Choroid plexus epithelial cell (primary cell): ENCODE data around the gene NAB1.

Source experiments
- DNase-seq: peaks from one replicate; pipeline ENCODE4 v3.0.0-alpha.2; 2010; ENCODE audit warnings: low read depth
- H3K4me3 ChIP-seq: 2 replicates; pipeline ENCODE4 v1.5.1; 2011; ENCODE audit warnings: low read depth, mild to moderate bottlenecking, control low read depth, low read length, moderate library complexity
- TF ChIP-seq, protein P1 (sequence below): conservative IDR thresholded peaks from 2 replicates; pipeline ENCODE4 v1.5.1; 2011; ENCODE audit warnings: low read depth, mild to moderate bottlenecking, control low read depth, inconsistent platforms, low read length, moderate library complexity

Gene NAB1

DNA sequence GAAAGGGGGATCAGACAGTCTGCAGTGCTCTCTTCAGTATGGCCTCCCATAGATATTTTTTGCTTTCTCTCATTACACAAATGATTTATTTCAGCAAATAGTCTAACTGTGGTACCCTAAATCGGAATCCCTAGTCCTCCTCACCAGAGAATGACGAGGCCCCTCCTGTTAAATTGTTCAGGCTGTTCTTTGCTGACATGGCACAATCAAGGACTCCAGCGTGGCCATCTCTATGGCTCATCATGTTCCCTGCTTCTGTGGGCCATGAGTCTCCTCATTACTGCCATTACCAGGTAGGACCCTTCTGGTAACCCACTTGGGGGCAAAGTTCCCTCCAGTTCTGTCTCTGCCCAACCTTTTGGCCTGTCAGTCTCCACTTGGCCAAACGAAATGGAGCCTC lies 62.2 kb downstream of the NAB1 start:
- no peak for DNase-seq
- TF ChIP-seq, protein P1, sequence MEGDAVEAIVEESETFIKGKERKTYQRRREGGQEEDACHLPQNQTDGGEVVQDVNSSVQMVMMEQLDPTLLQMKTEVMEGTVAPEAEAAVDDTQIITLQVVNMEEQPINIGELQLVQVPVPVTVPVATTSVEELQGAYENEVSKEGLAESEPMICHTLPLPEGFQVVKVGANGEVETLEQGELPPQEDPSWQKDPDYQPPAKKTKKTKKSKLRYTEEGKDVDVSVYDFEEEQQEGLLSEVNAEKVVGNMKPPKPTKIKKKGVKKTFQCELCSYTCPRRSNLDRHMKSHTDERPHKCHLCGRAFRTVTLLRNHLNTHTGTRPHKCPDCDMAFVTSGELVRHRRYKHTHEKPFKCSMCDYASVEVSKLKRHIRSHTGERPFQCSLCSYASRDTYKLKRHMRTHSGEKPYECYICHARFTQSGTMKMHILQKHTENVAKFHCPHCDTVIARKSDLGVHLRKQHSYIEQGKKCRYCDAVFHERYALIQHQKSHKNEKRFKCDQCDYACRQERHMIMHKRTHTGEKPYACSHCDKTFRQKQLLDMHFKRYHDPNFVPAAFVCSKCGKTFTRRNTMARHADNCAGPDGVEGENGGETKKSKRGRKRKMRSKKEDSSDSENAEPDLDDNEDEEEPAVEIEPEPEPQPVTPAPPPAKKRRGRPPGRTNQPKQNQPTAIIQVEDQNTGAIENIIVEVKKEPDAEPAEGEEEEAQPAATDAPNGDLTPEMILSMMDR, result no peak
- no peak overlapping the region for H3K4me3 ChIP-seq

DNA sequence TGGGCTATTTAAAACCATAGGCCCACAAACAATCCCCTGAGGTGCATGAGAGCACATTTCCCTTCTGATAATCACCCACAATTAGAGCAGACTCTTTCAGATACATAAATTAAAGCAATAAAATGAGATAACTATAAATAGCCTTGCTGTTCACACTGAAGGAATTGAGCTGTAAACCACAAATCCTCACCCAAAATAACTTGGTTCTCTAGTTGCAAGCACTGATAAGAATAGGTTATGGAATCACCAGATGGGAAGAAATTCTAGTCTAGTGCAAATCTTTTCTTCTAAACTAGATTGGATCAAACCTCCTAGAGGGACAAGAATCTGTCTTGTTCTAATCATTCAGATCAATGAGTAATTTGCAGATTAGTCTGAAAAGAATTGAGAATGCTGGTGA lies 64.6 kb downstream of the NAB1 start:
- peak; percentile 48 for DNase-seq

DNA sequence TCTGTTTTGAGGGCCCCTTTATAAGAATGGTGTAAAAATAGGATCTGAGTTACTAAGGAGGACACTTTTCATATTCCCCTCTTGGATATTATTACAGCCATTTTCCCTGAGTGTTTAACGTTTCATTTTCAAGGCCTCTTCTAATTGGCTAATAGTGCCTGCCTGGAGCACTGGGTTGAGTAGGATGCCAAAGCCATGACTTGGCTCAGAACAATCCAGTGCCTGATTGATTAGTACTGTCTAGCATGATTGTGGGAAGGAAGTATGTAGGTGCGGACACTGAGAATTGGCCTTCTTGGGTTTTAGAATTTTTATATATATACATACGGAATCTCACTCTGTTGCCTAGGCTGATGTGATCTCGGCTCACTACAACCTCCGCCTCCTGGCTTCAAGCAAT lies 66.1 kb downstream of the NAB1 start:
- TF ChIP-seq, protein P1, result no peak

More for the DNA sequence above, 64.6 kb downstream of the NAB1 start:
- TF ChIP-seq, protein P1, result no peak
- no peak overlapping the region for H3K4me3 ChIP-seq

DNA sequence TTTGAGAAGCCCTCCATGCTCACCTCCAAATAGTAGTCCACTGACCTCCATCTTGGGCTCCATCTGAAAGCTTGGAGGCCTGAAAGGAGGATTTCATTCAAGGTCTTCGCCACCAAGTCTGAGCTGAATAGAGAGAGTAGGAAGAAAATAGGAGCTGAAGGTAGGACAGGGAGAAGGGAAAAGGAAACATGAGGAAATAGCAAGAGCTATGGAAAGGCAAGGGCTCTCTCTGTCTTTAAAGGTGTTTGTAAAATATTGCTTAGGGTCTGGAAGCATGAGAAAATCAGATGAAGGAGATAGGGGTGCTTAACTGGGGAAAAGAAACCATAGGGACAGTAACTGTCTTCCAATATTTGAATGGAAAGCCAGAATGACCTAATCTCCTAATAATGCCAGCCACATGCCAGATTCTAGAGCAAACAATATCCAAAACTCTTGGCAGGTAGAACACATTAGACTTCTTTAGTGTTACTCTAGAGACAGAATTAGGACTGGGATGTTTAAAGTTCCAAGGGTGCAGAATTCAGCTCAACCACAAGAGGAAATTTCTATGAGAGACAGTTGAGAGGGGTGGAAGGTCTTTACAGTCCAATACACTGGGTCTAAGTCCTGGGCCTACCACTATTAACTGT lies 67.4 kb downstream of the NAB1 start:
- H3K4me3 ChIP-seq, result no peak overlapping the region
- TF ChIP-seq, protein P1, result no peak
- DNase-seq, result no peak

More for the DNA sequence above, 66.1 kb downstream of the NAB1 start:
- H3K4me3 ChIP-seq, result no peak overlapping the region
- DNase-seq, result peak; percentile 42

DNA sequence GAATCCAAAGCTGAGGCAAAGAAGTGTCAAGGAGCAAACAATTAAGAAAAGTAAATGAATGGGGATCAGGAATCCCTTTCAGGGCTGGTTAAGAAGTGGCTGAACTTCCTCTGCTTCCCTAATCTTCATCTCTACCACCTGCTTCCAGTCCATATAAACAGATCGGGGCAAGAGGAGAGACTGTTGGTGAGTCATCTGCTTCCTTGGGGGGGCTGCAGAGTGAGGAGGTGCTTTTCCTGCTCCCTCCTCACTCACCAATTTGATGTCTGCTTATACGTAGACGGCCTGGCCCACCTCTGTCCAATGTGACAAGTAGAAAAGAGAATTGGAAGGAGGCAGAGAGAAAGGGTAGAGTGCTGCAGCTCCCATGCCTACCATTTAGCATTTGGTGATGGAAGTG lies 68.4 kb downstream of the NAB1 start:
- no peak overlapping the region for H3K4me3 ChIP-seq
- TF ChIP-seq, protein P1, result no peak
- DNase-seq, result no peak

DNA sequence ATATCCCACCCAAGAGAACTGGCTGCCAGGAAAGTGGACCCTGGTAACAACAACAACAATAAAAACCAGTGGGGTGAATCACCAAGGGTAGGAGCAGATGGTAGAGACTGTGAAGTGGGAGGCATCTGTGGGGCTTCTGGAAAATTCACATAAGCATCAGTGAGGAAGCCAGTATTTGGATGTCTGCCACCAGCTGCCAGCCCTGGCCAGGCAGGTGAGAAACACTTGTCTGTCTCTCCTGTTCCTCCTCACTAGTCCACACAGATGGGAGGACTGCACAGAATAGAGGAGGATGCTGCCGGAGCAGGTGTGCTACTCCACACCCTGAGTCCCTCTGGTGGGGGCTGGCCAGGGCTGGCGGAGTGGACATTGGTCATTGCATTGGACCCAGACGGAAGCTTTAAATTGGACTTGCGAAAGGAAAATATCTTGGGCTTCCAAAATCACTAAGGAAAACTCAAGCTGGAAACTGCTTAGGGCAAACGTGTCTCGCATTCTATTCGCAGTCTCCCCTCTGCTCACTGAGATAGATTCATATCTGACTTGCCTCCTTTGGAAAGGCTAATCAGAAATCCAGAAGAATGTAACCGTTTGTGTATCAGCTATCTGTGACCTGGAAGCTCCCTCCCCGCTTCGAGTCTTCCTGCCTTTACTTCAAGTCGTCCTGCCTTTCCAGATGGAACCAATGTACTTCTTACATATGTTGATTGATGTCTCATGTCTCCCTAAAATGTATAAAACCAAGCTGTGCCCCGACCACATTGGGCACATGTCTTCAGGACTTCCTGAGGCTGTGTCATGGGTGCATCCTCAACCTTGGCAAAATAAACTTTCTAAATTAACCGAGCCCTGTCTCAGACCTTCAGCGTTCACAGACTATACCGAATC lies 69.1 kb downstream of the NAB1 start:
- H3K4me3 ChIP-seq, result no peak overlapping the region
- DNase-seq, result no peak
- TF ChIP-seq, protein P1, result no peak
